ENCODE measurements around the gene SEMA3A. TPM values are rescaled to one million over a fixed set of nuclear protein-coding genes. Genes with fewer than 3 reads are reported as not detected.
A peak's percentile ranks its signal among the peaks of the same experiment; 100 is the strongest.

Gene SEMA3A
- total and polyA plus RNA-seq, 4 donors = 11.7 to 32.0 (median 24.1) TPM

DNA sequence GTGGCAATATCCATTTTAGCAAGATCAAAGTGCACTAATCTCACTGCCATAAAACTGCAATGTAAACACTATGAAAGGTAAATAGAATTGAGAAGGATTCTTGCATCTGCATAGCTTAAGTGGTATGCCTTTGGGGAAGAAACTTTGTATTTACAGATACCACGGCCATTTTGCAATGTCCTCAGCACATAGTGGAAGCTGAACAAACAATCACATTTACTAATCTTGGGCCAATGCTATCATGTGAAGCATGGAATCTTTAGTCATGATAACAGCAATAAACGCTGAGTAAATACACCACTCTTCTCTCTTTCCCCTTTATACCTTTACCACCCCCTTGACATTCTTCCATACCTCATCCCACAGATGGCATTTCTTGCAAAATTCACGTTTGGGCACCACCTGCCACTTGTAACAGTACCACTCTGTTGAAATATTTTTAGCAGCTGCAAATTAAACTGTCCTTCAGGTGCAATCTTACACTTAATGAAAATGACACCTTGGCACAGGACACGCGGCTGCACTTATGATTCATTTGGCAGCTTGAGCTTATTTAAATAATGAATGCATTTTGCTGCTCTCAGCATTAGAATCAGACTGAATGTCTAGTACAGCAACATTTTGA is 171.8 kb downstream of the SEMA3A start:
- peak in 1 of 6 donors; percentile 76 for DNase-seq (ENCODE audit: low read depth in 4 of 6, low spot score in 6 of 6)
- no peaks in the 10 kb centered on the region for H3K4me1 ChIP-seq (ENCODE audit: control insufficient read depth, insufficient read depth, low read length)
- no peaks in the 10 kb centered on the region for H3K9me3 ChIP-seq (ENCODE audit: control insufficient read depth, insufficient read depth, low read length)
- H3K27ac ChIP-seq (ENCODE audit: low read depth, low read length) = no peak overlapping the region
- H3K27me3 ChIP-seq (ENCODE audit: control insufficient read depth, insufficient read depth, low read length) = no peaks in the 10 kb centered on the region
- no peaks in the 10 kb centered on the region for H3K36me3 ChIP-seq (ENCODE audit: control insufficient read depth, insufficient read depth, low read length)
- WGBS (ENCODE audit: insufficient coverage) = 51% methylated on average over 2 of the region's 5 CpGs
- H3K4me3 ChIP-seq (ENCODE audit: low read depth, low read length) = no peak overlapping the region

DNA sequence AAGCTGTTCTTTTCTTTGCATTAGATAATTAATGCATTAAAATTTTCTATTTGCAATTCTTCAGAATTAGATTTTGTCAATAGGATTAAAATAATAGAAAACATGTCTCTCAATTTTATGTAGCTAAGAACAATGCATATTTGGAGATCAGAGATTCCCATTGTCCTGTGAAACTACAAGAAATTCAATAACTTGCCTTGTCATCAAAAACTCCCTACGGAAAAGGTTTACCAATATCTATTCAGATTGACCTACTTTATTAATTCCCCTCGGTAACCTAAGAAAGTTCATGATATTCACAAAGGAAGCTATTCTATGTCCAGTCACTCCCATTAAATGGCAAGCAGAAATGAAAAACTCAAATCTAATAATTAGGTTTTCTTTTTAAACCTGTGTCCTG is 172.6 kb downstream of the SEMA3A start:
- no peaks in the 10 kb centered on the region for H3K27me3 ChIP-seq (ENCODE audit: control insufficient read depth, insufficient read depth, low read length)
- H3K9me3 ChIP-seq (ENCODE audit: control insufficient read depth, insufficient read depth, low read length) = no peaks in the 10 kb centered on the region
- no peak overlapping the region for H3K4me3 ChIP-seq (ENCODE audit: low read depth, low read length)
- H3K4me1 ChIP-seq (ENCODE audit: control insufficient read depth, insufficient read depth, low read length) = no peaks in the 10 kb centered on the region
- DNase-seq (ENCODE audit: low read depth in 4 of 6, low spot score in 6 of 6) = no peak
- 60% methylated on average over 1 of the region's 2 CpGs for WGBS (ENCODE audit: insufficient coverage)
- H3K27ac ChIP-seq (ENCODE audit: low read depth, low read length) = no peak overlapping the region
- no peaks in the 10 kb centered on the region for H3K36me3 ChIP-seq (ENCODE audit: control insufficient read depth, insufficient read depth, low read length)

GRCh38 chr7:84021292-84021908 is 173.2 kb downstream of the SEMA3A start:
- H3K9me3 ChIP-seq (ENCODE audit: control insufficient read depth, insufficient read depth, low read length) = no peaks in the 10 kb centered on the region
- DNase-seq (ENCODE audit: low read depth in 4 of 6, low spot score in 6 of 6) = no peak
- no peaks in the 10 kb centered on the region for H3K36me3 ChIP-seq (ENCODE audit: control insufficient read depth, insufficient read depth, low read length)
- H3K4me1 ChIP-seq (ENCODE audit: control insufficient read depth, insufficient read depth, low read length) = no peaks in the 10 kb centered on the region
- no peaks in the 10 kb centered on the region for H3K27me3 ChIP-seq (ENCODE audit: control insufficient read depth, insufficient read depth, low read length)
- no peak overlapping the region for H3K27ac ChIP-seq (ENCODE audit: low read depth, low read length)
- WGBS (ENCODE audit: insufficient coverage) = 86% methylated on average over 5 of the region's 6 CpGs
- no peak overlapping the region for H3K4me3 ChIP-seq (ENCODE audit: low read depth, low read length)

DNA sequence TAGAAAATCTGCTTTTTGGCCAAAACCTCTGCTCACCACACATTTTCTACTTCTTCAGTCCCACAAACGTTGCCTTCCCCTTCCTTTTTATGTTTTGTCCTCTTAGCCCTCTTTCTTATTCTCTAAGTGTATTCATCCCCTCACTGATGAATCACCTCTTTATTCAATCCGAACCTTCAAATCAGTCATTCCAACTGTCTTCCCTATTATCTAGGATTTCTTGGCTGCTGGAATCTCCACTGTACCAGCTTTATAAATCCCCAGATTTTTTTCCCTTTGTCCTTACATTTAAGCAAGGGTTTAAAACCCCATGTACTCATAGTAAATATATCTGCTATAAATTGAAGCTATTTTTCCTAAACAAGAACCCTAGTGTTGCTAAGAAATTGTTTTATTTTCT is 176.9 kb downstream of the SEMA3A start:
- H3K4me1 ChIP-seq (ENCODE audit: control insufficient read depth, insufficient read depth, low read length) = no peaks in the 10 kb centered on the region
- no peaks in the 10 kb centered on the region for H3K27me3 ChIP-seq (ENCODE audit: control insufficient read depth, insufficient read depth, low read length)
- no peak overlapping the region for H3K27ac ChIP-seq (ENCODE audit: low read depth, low read length)
- 20% methylated on average over 2 of the region's 2 CpGs for WGBS (ENCODE audit: insufficient coverage)
- no peaks in the 10 kb centered on the region for H3K36me3 ChIP-seq (ENCODE audit: control insufficient read depth, insufficient read depth, low read length)
- H3K9me3 ChIP-seq (ENCODE audit: control insufficient read depth, insufficient read depth, low read length) = no peaks in the 10 kb centered on the region
- no peak overlapping the region for H3K4me3 ChIP-seq (ENCODE audit: low read depth, low read length)
- DNase-seq (ENCODE audit: low read depth in 4 of 6, low spot score in 6 of 6) = peak in 2 of 6 donors; percentile 18 to 43

- WGBS (ENCODE audit: insufficient coverage) = no CpG with 5 or more reads among the region's 6 CpGs
Measured at GRCh38 chr7:84013616-84014240, 180.9 kb downstream of the SEMA3A start.

DNA sequence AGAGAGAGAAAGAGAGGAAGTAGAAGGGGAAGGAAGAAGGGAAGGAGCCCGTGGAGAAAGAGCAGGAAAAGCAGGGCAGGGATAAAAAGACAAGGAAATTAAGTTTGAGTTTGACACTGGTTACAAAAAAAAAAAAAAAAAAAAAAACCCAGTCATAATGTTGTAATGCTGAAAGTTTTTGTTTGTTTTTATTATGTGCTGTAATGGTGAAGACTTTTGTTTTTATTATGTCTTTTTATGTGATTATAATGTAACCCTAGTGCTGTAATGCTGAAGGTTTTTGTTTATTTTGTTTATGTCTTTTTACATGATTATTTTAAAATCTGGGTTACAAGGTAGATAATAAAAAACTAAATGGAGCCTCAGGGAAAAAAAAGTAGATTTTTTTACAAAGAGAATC is 184.8 kb downstream of the SEMA3A start:
- H3K4me1 ChIP-seq (ENCODE audit: control insufficient read depth, insufficient read depth, low read length) = no peaks in the 10 kb centered on the region

More at GRCh38 chr7:84013616-84014240, 180.9 kb downstream of the SEMA3A start:
- Histone ChIP-seq H3K27me3 (ENCODE audit: control insufficient read depth, insufficient read depth, low read length) (no peaks in the 10 kb centered on the region), H3K9me3 (ENCODE audit: control insufficient read depth, insufficient read depth, low read length) (no peaks in the 10 kb centered on the region), H3K36me3 (ENCODE audit: control insufficient read depth, insufficient read depth, low read length) (no peaks in the 10 kb centered on the region), H3K4me3 (ENCODE audit: low read depth, low read length) (no peak overlapping the region), H3K4me1 (ENCODE audit: control insufficient read depth, insufficient read depth, low read length) (no peaks in the 10 kb centered on the region), H3K27ac (ENCODE audit: low read depth, low read length) (no peak overlapping the region)
- no peak for DNase-seq (ENCODE audit: low read depth in 4 of 6, low spot score in 6 of 6)

DNA sequence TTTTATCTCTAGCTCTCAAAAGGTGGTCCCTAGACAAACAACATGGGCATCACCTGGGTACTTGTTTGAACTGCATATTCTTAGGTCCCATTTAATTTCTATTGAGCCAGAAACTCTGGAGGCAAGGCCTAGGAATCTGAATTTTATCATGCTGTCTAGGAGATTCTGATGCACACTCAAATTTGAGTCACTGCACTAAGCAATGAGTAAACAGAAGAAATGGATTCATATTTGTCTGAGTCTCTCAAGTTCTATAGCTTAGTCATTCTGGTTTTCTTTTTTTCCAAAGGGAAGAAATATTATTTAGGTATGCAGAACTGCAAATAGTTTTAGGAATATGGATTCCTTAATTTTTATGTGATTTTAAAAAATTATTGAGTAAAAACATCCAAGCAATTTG is 185.5 kb downstream of the SEMA3A start:
- Histone ChIP-seq H3K27ac (ENCODE audit: low read depth, low read length) (no peak overlapping the region), H3K36me3 (ENCODE audit: control insufficient read depth, insufficient read depth, low read length) (no peaks in the 10 kb centered on the region), H3K27me3 (ENCODE audit: control insufficient read depth, insufficient read depth, low read length) (no peaks in the 10 kb centered on the region), H3K4me3 (ENCODE audit: low read depth, low read length) (no peak overlapping the region), H3K4me1 (ENCODE audit: control insufficient read depth, insufficient read depth, low read length) (no peaks in the 10 kb centered on the region), H3K9me3 (ENCODE audit: control insufficient read depth, insufficient read depth, low read length) (no peaks in the 10 kb centered on the region)
- DNase-seq (ENCODE audit: low read depth in 4 of 6, low spot score in 6 of 6) = no peak

More for the DNA sequence above, 184.8 kb downstream of the SEMA3A start:
- no peaks in the 10 kb centered on the region for H3K9me3 ChIP-seq (ENCODE audit: control insufficient read depth, insufficient read depth, low read length)
- no peak overlapping the region for H3K27ac ChIP-seq (ENCODE audit: low read depth, low read length)
- no peak overlapping the region for H3K4me3 ChIP-seq (ENCODE audit: low read depth, low read length)
- WGBS (ENCODE audit: insufficient coverage) = no CpG with 5 or more reads among the region's 1 CpG
- DNase-seq (ENCODE audit: low read depth in 4 of 6, low spot score in 6 of 6) = no peak
- no peaks in the 10 kb centered on the region for H3K27me3 ChIP-seq (ENCODE audit: control insufficient read depth, insufficient read depth, low read length)
- H3K36me3 ChIP-seq (ENCODE audit: control insufficient read depth, insufficient read depth, low read length) = no peaks in the 10 kb centered on the region

DNA sequence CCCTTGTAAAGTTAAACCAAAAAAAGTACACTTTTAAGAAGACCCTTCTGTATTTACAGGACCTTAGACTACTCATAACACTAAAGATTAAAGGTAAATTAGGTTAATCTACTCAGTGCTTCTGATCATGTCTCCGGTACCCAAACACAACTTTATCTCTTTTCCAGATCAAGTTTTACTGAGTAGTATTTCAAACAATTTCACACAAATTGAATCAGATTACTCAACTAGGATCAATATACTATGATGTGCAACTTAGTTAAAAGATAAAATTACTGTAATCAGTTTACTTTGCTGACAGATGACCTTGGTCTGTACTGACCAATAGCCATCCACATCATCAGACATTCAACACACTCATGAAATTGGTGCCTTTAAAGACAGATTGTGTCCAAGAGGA is 191.4 kb downstream of the SEMA3A start:
- no peaks in the 10 kb centered on the region for H3K4me1 ChIP-seq (ENCODE audit: control insufficient read depth, insufficient read depth, low read length)
- H3K4me3 ChIP-seq (ENCODE audit: low read depth, low read length) = no peak overlapping the region
- H3K9me3 ChIP-seq (ENCODE audit: control insufficient read depth, insufficient read depth, low read length) = no peaks in the 10 kb centered on the region
- DNase-seq (ENCODE audit: low read depth in 4 of 6, low spot score in 6 of 6) = no peak
- WGBS (ENCODE audit: insufficient coverage) = no CpG with 5 or more reads among the region's 1 CpG
- no peak overlapping the region for H3K27ac ChIP-seq (ENCODE audit: low read depth, low read length)
- no peaks in the 10 kb centered on the region for H3K36me3 ChIP-seq (ENCODE audit: control insufficient read depth, insufficient read depth, low read length)
- H3K27me3 ChIP-seq (ENCODE audit: control insufficient read depth, insufficient read depth, low read length) = no peaks in the 10 kb centered on the region

DNA sequence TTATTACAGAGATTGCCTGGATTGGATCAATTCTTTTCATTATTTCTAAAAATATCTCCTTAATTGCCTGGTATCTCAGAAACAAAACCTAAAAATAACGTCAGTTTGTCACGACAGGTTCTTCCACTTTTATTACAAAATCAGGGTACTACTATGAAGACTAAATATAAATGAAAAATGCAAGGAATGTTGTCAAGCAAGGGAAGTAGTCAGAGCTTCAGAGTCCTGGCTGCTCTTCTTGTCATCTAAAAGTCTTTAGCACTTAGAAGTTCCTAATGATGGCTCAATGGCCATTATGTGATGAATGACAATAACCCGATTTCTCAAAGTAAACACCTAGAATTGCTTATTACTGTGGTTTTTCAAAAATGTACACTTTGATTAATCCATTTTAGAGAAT is 192.2 kb downstream of the SEMA3A start:
- Histone ChIP-seq H3K36me3 (ENCODE audit: control insufficient read depth, insufficient read depth, low read length) (no peaks in the 10 kb centered on the region), H3K4me1 (ENCODE audit: control insufficient read depth, insufficient read depth, low read length) (no peaks in the 10 kb centered on the region), H3K9me3 (ENCODE audit: control insufficient read depth, insufficient read depth, low read length) (no peaks in the 10 kb centered on the region), H3K4me3 (ENCODE audit: low read depth, low read length) (no peak overlapping the region), H3K27me3 (ENCODE audit: control insufficient read depth, insufficient read depth, low read length) (no peaks in the 10 kb centered on the region), H3K27ac (ENCODE audit: low read depth, low read length) (no peak overlapping the region)
- WGBS (ENCODE audit: insufficient coverage) = no CpG with 5 or more reads among the region's 3 CpGs
- DNase-seq (ENCODE audit: low read depth in 4 of 6, low spot score in 6 of 6) = no peak

DNA sequence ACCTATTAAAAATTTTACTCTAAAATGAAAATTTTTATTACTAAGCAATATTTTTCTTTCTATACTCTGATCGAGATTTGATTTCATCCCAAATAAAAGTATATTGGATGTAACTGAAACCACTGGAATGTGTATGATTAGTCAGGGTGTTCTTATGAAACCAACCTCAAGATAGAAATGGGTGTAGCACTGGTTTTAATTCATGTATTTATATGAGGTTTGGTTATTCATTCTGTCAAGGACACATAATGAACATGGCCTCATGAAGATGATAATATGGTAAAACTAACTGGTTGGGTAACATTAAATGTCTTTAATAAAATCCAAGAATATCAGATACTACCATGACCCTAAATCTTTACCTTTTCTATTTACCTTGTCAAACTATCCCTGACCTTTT is 197.7 kb downstream of the SEMA3A start:
- H3K4me1 ChIP-seq (ENCODE audit: control insufficient read depth, insufficient read depth, low read length) = no peaks in the 10 kb centered on the region
- no peak overlapping the region for H3K4me3 ChIP-seq (ENCODE audit: low read depth, low read length)
- H3K27me3 ChIP-seq (ENCODE audit: control insufficient read depth, insufficient read depth, low read length) = no peaks in the 10 kb centered on the region
- H3K36me3 ChIP-seq (ENCODE audit: control insufficient read depth, insufficient read depth, low read length) = no peaks in the 10 kb centered on the region
- no peak for DNase-seq (ENCODE audit: low read depth in 4 of 6, low spot score in 6 of 6)
- no peak overlapping the region for H3K27ac ChIP-seq (ENCODE audit: low read depth, low read length)
- H3K9me3 ChIP-seq (ENCODE audit: control insufficient read depth, insufficient read depth, low read length) = no peaks in the 10 kb centered on the region
- no CpG with 5 or more reads among the region's 1 CpG for WGBS (ENCODE audit: insufficient coverage)

All from spinal cord (tissue), 10 donors.